ENCODE measurements around the gene SPPL3. TPM values are rescaled to one million over a fixed set of nuclear protein-coding genes. Genes with fewer than 3 reads are reported as not detected.

The SPPL3 gene
- polyA plus RNA-seq, 1 experiment = 13.2 TPM

DNA sequence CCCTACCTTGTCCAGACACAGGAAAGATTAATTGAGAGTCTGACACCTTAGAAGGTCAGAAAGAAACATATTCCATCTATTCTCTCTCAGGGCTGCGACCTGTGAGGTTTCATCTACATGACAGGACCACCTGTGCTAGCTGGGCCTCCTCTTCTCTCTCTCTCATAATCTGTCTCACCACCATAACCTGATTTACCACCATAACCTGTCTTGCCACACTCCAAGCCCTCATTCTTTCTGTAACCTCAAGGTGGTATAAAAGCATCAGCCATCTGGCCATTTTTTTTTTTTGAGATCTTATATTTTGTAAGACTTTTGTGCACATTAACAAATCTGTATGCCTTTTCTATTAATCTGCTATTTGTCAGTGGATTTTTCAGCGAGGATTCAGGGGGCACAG, 103.0 kb downstream of the SPPL3 start:
- CTCF ChIA-PET = no interaction called here
- no peaks in the 10 kb centered on the region for H3K27me3 ChIP-seq (ENCODE audit: control insufficient read depth, insufficient read depth, low read length)
- DNase-seq (ENCODE audit: low read depth) = no peak
- H3K36me3 ChIP-seq (ENCODE audit: control insufficient read depth, insufficient read depth, low read length) = no peaks in the 10 kb centered on the region
- no peak overlapping the region for H3K4me3 ChIP-seq (ENCODE audit: low read depth, low read length)
- POLR2A ChIA-PET = no interaction called here
- TF ChIP-seq, protein P1, sequence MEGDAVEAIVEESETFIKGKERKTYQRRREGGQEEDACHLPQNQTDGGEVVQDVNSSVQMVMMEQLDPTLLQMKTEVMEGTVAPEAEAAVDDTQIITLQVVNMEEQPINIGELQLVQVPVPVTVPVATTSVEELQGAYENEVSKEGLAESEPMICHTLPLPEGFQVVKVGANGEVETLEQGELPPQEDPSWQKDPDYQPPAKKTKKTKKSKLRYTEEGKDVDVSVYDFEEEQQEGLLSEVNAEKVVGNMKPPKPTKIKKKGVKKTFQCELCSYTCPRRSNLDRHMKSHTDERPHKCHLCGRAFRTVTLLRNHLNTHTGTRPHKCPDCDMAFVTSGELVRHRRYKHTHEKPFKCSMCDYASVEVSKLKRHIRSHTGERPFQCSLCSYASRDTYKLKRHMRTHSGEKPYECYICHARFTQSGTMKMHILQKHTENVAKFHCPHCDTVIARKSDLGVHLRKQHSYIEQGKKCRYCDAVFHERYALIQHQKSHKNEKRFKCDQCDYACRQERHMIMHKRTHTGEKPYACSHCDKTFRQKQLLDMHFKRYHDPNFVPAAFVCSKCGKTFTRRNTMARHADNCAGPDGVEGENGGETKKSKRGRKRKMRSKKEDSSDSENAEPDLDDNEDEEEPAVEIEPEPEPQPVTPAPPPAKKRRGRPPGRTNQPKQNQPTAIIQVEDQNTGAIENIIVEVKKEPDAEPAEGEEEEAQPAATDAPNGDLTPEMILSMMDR (IDR thresholded peaks at IDR 0.05; ENCODE audit: insufficient read depth, low read depth, low read length) = no peak

DNA sequence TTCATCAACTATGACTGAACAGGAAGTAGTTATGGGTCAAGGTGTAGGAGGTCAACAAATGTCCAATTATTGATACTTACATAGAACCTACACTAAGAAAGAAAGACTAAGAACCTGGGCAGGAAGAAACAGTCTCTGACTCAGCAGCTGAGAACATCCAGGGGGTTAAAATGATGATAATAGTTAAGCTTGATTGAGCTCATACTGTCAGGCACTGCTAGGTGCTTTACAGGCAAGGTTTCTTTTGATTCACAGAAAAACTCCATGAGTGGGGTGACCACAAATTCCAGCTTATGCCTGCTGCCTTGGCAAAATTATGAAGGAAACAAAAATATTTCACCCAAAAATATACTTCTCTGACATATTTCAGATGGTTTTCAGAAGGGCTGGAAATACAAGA, 103.5 kb downstream of the SPPL3 start:
- Histone ChIP-seq H3K27me3 (ENCODE audit: control insufficient read depth, insufficient read depth, low read length) (no peaks in the 10 kb centered on the region), H3K36me3 (ENCODE audit: control insufficient read depth, insufficient read depth, low read length) (no peaks in the 10 kb centered on the region), H3K4me3 (ENCODE audit: low read depth, low read length) (no peak overlapping the region)
- ChIA-PET CTCF (no interaction called here), POLR2A (no interaction called here)
- TF ChIP-seq, protein P1 (IDR thresholded peaks at IDR 0.05; ENCODE audit: insufficient read depth, low read depth, low read length) = no peak
- no peak for DNase-seq (ENCODE audit: low read depth)

DNA sequence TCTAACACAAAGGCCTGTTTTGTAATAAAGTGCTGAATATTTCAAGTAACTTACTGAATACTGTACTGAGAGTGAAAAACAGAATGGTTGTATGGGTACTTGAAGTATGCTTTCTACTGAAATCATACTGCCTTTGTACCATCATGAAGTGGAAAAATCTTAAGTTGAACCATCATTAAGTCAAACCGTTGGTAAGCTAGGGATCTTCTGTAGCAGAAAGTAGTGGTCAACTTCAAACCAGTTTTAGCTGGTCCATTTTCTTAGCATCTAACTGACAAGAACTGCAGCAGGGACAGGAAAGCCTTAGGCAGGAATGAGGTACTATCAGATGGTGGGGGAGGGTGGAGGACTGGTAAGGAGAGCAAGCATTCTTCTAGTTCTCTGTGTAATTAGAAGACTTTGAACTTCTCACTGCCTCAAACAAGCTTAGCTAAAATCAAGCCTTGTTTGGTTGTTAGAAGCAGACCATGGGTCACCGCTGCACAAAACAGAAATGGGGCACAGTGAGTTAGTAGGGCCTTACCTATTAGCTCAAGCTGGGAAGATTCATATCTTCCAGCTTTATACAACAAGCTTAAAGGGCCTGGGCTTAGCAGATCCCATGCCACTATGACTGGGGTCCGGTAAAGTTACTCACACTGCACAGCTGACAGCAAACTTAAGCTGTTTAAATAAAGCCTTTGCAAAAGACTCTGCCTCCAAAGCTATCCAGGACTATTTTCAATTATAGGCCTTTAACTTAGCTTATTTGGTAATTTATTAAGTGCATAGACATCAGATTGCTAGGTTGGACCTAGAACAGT, 104.7 kb downstream of the SPPL3 start:
- no peaks in the 10 kb centered on the region for H3K27me3 ChIP-seq (ENCODE audit: control insufficient read depth, insufficient read depth, low read length)
- H3K36me3 ChIP-seq (ENCODE audit: control insufficient read depth, insufficient read depth, low read length) = no peaks in the 10 kb centered on the region
- CTCF ChIA-PET = interaction anchor here (0.6 to 1.1 kb wide), 3 partner anchors 17 to 79 kb away, joined by 3 read pairs; no protein-coding TSS in a partner anchor
- no peak overlapping the region for H3K4me3 ChIP-seq (ENCODE audit: low read depth, low read length)
- POLR2A ChIA-PET = no interaction called here
- DNase-seq (ENCODE audit: low read depth) = no peak
- TF ChIP-seq, protein P1 (IDR thresholded peaks at IDR 0.05; ENCODE audit: insufficient read depth, low read depth, low read length) = no peak

DNA sequence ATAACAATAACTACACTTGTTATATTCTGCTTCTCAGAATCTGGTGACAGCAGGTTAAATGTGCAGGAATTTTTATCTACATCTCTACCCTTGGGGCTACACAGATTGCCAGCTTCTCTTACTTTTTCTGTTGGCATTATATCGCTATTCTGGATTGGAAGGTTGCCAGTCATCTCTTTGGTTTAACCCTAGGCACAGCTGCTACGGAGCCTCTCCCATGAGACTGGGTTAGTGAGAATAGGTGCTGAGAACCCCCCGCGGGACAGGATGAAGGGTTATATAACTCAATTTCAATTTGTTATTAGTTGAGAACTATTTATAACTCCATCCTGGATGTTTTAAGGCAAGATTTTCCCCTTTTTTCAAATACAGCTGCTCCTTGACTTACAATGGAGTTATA, 105.5 kb downstream of the SPPL3 start:
- H3K27me3 ChIP-seq (ENCODE audit: control insufficient read depth, insufficient read depth, low read length) = no peaks in the 10 kb centered on the region
- ChIA-PET POLR2A (no interaction called here), CTCF (interaction anchor here (0.7 to 1.1 kb wide), 2 partner anchors 17 to 65 kb away, joined by 3 read pairs; no protein-coding TSS in a partner anchor)
- no peaks in the 10 kb centered on the region for H3K36me3 ChIP-seq (ENCODE audit: control insufficient read depth, insufficient read depth, low read length)
- TF ChIP-seq, protein P1 (IDR thresholded peaks at IDR 0.05; ENCODE audit: insufficient read depth, low read depth, low read length) = no peak
- DNase-seq (ENCODE audit: low read depth) = no peak
- H3K4me3 ChIP-seq (ENCODE audit: low read depth, low read length) = no peak overlapping the region

DNA sequence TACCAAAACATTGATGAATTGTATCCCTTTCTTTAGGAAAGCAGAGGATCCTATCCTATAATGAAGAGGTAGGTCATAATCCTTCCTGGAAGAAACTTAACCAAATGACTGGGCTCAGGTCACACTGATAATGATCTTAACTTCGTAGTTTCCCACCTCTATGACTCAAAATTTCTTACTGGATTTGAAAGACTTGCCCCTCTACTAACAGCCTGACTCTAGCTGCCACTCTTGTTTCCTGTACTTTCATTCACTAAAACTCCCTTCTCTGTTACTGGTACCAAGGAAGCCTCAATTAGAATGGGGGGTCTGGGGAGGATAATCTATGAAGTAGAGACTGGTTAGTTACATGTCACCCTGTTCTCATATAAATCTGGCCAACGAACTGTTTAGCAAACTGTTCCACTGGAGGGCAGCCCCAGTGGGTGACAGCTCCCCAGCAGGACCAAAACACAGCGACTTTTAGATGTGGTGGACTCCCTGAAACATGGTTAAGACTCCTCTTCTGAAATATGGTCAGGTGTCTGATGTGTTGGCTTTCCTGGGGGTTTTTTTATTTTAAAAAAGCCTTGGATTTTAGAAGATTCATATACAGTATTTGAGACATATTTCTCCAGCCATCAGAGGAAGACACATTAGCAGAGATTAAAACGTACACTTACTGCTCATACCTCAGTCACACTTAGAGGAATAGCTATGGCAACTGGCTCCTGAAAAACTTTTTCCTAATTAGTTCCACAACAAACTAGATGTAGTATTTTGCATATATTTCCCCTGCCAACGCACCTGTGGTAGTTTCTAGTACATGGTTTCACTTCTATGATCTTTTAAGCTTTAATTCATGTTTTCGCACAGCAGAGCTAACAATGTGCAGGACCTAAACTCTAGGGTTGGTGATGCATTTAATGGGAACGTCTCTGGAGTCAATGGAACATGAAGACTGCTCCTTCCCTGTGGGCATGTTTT, 106.2 kb downstream of the SPPL3 start:
- TF ChIP-seq, protein P1 (IDR thresholded peaks at IDR 0.05; ENCODE audit: insufficient read depth, low read depth, low read length) = no peak
- ChIA-PET POLR2A (no interaction called here), CTCF (interaction anchor here (1.1 kb wide), 1 partner anchor 66 kb away, joined by 3 read pairs; no protein-coding TSS in a partner anchor)
- no peak overlapping the region for H3K4me3 ChIP-seq (ENCODE audit: low read depth, low read length)
- H3K36me3 ChIP-seq (ENCODE audit: control insufficient read depth, insufficient read depth, low read length) = no peaks in the 10 kb centered on the region
- DNase-seq (ENCODE audit: low read depth) = no peak
- H3K27me3 ChIP-seq (ENCODE audit: control insufficient read depth, insufficient read depth, low read length) = no peaks in the 10 kb centered on the region

Measured in BJ (cell line).